Measurements from ENCODE around the gene IQGAP2. TPM values are rescaled to one million over a fixed set of nuclear protein-coding genes. Genes with fewer than 3 reads are reported as not detected.
A peak's percentile ranks its signal among the peaks of the same experiment; 100 is the strongest.
"Not testable (repeated sequence)": the region's sequence is repeated elsewhere in the genome, so short reads cannot be mapped to it uniquely, and the experiment has no call there.

Gene IQGAP2
- total and polyA plus RNA-seq, 2 donors = 20.7 to 33.3 TPM

DNA sequence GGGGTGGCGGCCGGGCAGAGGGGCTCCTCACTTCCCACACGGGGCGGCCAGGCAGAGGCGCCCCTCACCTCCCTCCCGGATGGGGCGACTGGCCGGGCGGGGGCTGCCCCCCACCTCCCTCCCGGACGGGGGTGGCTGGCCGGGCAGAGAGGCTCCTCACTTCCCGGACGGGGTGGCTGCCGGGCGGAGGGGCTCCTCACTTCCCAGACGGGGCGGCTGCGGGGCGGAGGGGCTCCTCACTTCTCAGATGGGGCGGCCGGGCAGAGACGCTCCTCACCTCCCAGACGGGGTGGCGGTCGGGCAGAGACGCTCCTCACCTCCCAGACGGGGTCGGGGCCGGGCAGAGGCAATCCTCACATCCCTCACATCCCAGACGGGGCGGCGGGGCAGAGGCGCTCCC, 147.8 kb downstream of the IQGAP2 start:
- 98% methylated on average over 34 of the region's 34 CpGs for WGBS
- not testable (repeated sequence) for H3K36me3 ChIP-seq (ENCODE audit: control insufficient read depth in 2 of 2, insufficient read depth in 2 of 2, low read length in 1 of 2); H3K4me3 ChIP-seq (ENCODE audit: low read length in 2 of 2); DNase-seq (ENCODE audit: low read depth in 6 of 9, low spot score in 9 of 9); H3K9me3 ChIP-seq (ENCODE audit: control insufficient read depth in 2 of 2, insufficient read depth in 1 of 2, low read length in 1 of 2); H3K27me3 ChIP-seq (ENCODE audit: control insufficient read depth in 2 of 2, insufficient read depth in 1 of 2, low read length in 1 of 2); H3K27ac ChIP-seq (ENCODE audit: low read depth in 1 of 2, low read length in 1 of 2)
- peaks cover 0 to 22% of the 10 kb centered on the region in 2 donors for H3K4me1 ChIP-seq (ENCODE audit: control insufficient read depth in 2 of 2, insufficient read depth in 2 of 2, low read length in 2 of 2)

DNA sequence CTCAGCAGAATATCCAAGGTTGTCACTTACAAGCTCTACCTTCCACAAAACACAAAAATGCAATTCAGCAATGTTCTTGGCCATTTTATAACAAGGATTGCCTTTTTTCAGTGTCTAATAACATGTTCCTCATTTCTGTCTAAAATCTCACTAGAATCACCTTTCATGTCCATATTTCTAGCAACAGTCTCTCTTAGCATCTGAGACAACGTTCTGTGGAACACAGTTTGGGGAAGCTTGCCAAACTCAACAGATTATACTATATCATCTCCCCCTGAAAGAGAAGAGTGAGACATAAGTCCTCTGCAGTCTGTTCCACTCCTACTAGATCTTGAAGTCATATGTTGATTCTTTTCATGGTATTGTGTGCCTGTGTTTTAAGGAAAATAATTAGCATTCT, 149.5 kb downstream of the IQGAP2 start:
- peaks cover 0 to 9% of the 10 kb centered on the region in 2 donors for H3K4me1 ChIP-seq (ENCODE audit: control insufficient read depth in 2 of 2, insufficient read depth in 2 of 2, low read length in 2 of 2)
- H3K27me3 ChIP-seq (ENCODE audit: control insufficient read depth in 2 of 2, insufficient read depth in 1 of 2, low read length in 1 of 2) = no peaks in the 10 kb centered on the region
- H3K27ac ChIP-seq (ENCODE audit: low read depth in 1 of 2, low read length in 1 of 2) = no peak overlapping the region
- no peaks in the 10 kb centered on the region for H3K36me3 ChIP-seq (ENCODE audit: control insufficient read depth in 2 of 2, insufficient read depth in 2 of 2, low read length in 1 of 2)
- no peaks in the 10 kb centered on the region for H3K9me3 ChIP-seq (ENCODE audit: control insufficient read depth in 2 of 2, insufficient read depth in 1 of 2, low read length in 1 of 2)
- no peak overlapping the region for H3K4me3 ChIP-seq (ENCODE audit: low read length in 2 of 2)
- no peak for DNase-seq (ENCODE audit: low read depth in 6 of 9, low spot score in 9 of 9)
- WGBS = 43% methylated on average over 1 of the region's 1 CpG

DNA sequence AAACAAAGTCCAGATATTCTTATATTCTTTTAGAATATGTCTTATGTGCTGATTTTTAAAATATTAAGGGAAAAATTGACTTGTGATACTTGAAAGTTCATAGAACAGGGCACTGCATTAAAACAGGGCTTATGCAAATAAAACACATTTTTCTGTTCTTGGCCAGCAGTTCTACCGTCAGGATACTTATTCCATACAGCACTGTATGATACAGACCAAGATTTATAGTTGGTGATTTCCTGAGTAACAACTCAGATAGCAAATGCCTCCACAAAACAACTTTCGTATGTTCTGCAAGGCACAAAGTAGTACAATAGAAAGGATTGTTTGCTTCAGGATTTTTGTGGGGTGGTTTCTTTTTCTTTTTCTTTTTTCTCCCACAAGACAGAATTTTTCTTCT, 150.2 kb downstream of the IQGAP2 start:
- Histone ChIP-seq H3K27ac (ENCODE audit: low read depth in 1 of 2, low read length in 1 of 2) (no peak overlapping the region), H3K36me3 (ENCODE audit: control insufficient read depth in 2 of 2, insufficient read depth in 2 of 2, low read length in 1 of 2) (no peaks in the 10 kb centered on the region), H3K27me3 (ENCODE audit: control insufficient read depth in 2 of 2, insufficient read depth in 1 of 2, low read length in 1 of 2) (no peaks in the 10 kb centered on the region), H3K9me3 (ENCODE audit: control insufficient read depth in 2 of 2, insufficient read depth in 1 of 2, low read length in 1 of 2) (no peaks in the 10 kb centered on the region), H3K4me1 (ENCODE audit: control insufficient read depth in 2 of 2, insufficient read depth in 2 of 2, low read length in 2 of 2) (peaks cover 0 to 2% of the 10 kb centered on the region in 2 donors), H3K4me3 (ENCODE audit: low read length in 2 of 2) (no peak overlapping the region)
- no peak for DNase-seq (ENCODE audit: low read depth in 6 of 9, low spot score in 9 of 9)
- 94% methylated on average over 2 of the region's 2 CpGs for WGBS

DNA sequence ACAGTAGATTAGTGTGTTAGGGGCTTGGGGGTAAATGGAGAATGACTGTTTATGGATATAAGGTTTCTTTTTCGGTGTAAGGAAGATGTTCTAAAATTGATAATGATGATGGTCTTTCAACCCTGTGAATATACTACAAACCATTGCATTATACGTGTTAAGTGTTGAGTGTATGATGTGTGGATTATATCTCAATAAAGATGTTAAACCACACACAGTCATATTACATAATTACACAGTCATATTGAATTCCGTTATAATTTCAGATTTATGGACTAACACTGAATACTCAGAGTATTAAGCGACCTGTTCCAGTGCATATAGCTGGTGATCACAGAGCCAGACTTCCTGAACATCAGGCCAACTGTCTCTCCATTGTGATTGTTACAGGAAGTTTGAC, 152.0 kb downstream of the IQGAP2 start:
- no peaks in the 10 kb centered on the region for H3K27me3 ChIP-seq (ENCODE audit: control insufficient read depth in 2 of 2, insufficient read depth in 1 of 2, low read length in 1 of 2)
- no peaks in the 10 kb centered on the region for H3K4me1 ChIP-seq (ENCODE audit: control insufficient read depth in 2 of 2, insufficient read depth in 2 of 2, low read length in 2 of 2)
- H3K4me3 ChIP-seq (ENCODE audit: low read length in 2 of 2) = no peak overlapping the region
- H3K36me3 ChIP-seq (ENCODE audit: control insufficient read depth in 2 of 2, insufficient read depth in 2 of 2, low read length in 1 of 2) = no peaks in the 10 kb centered on the region
- H3K27ac ChIP-seq (ENCODE audit: low read depth in 1 of 2, low read length in 1 of 2) = no peak overlapping the region
- DNase-seq (ENCODE audit: low read depth in 6 of 9, low spot score in 9 of 9) = no peak
- H3K9me3 ChIP-seq (ENCODE audit: control insufficient read depth in 2 of 2, insufficient read depth in 1 of 2, low read length in 1 of 2) = no peaks in the 10 kb centered on the region
- WGBS = 95% methylated on average over 4 of the region's 4 CpGs

DNA sequence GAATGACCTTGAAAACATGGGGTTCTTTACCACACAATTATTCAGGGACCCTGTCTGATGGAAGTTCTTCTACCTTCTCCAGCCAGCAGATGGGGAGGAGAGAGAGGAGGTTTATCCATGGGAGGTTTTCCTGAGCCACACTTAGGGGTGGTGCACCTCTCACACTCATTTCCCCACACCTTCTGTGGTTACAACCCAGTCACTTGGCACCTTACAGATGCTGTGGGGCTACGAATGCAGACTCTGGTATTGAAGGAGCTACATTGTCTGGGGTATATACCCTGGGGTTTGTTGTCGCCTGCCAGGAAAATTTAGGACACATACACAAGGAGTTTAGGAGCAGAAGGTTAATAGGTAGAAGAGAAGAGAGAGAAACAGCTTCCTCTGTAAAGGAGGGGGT, 152.6 kb downstream of the IQGAP2 start:
- no peak for DNase-seq (ENCODE audit: low read depth in 6 of 9, low spot score in 9 of 9)
- no peak overlapping the region for H3K27ac ChIP-seq (ENCODE audit: low read depth in 1 of 2, low read length in 1 of 2)
- WGBS = 91% methylated on average over 2 of the region's 2 CpGs

DNA sequence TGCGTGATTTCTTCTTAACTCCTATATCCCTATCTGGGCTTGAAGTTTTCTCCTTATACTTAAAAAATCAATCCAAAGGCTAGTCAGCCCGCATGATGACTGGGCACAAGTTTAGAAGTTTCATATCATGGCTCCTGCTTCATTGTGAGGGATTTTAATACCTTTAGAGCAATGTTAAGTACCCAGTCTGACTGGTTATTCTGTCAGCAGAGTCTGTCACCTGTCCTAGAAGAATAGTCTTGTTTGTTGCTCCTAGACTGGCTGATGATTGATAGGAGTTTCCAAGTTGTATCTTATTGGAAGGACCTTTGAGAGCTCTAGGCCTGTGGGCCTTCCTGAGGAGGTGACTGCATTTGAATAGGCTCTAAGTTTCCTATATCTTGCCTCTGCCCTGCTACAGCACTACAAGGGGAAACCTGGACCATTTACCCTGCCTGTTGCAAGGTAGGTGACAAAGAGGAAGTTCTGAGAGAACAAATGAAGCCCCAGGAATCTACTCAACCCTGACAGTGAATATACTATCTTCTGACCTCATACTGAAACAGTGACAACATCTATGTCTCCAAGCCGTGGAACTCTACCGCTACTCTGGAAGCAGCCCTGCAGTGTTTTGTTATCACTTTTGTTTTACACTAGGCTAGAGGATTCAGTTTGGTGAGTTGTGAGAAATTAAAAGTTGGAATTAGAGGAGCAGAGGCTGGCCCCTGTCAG, 153.6 kb downstream of the IQGAP2 start:
- no peak overlapping the region for H3K4me3 ChIP-seq (ENCODE audit: low read length in 2 of 2)
- H3K36me3 ChIP-seq (ENCODE audit: control insufficient read depth in 2 of 2, insufficient read depth in 2 of 2, low read length in 1 of 2) = no peaks in the 10 kb centered on the region
- H3K4me1 ChIP-seq (ENCODE audit: control insufficient read depth in 2 of 2, insufficient read depth in 2 of 2, low read length in 2 of 2) = no peaks in the 10 kb centered on the region
- no peaks in the 10 kb centered on the region for H3K27me3 ChIP-seq (ENCODE audit: control insufficient read depth in 2 of 2, insufficient read depth in 1 of 2, low read length in 1 of 2)
- no peak overlapping the region for H3K27ac ChIP-seq (ENCODE audit: low read depth in 1 of 2, low read length in 1 of 2)
- no peaks in the 10 kb centered on the region for H3K9me3 ChIP-seq (ENCODE audit: control insufficient read depth in 2 of 2, insufficient read depth in 1 of 2, low read length in 1 of 2)
- DNase-seq (ENCODE audit: low read depth in 6 of 9, low spot score in 9 of 9) = peak in 1 of 9 donors; percentile 18
- WGBS = 93% methylated on average over 4 of the region's 4 CpGs

More for the DNA sequence above, 152.6 kb downstream of the IQGAP2 start:
- H3K36me3 ChIP-seq (ENCODE audit: control insufficient read depth in 2 of 2, insufficient read depth in 2 of 2, low read length in 1 of 2) = no peaks in the 10 kb centered on the region
- no peak overlapping the region for H3K4me3 ChIP-seq (ENCODE audit: low read length in 2 of 2)
- H3K4me1 ChIP-seq (ENCODE audit: control insufficient read depth in 2 of 2, insufficient read depth in 2 of 2, low read length in 2 of 2) = no peaks in the 10 kb centered on the region
- no peaks in the 10 kb centered on the region for H3K9me3 ChIP-seq (ENCODE audit: control insufficient read depth in 2 of 2, insufficient read depth in 1 of 2, low read length in 1 of 2)
- H3K27me3 ChIP-seq (ENCODE audit: control insufficient read depth in 2 of 2, insufficient read depth in 1 of 2, low read length in 1 of 2) = no peaks in the 10 kb centered on the region

DNA sequence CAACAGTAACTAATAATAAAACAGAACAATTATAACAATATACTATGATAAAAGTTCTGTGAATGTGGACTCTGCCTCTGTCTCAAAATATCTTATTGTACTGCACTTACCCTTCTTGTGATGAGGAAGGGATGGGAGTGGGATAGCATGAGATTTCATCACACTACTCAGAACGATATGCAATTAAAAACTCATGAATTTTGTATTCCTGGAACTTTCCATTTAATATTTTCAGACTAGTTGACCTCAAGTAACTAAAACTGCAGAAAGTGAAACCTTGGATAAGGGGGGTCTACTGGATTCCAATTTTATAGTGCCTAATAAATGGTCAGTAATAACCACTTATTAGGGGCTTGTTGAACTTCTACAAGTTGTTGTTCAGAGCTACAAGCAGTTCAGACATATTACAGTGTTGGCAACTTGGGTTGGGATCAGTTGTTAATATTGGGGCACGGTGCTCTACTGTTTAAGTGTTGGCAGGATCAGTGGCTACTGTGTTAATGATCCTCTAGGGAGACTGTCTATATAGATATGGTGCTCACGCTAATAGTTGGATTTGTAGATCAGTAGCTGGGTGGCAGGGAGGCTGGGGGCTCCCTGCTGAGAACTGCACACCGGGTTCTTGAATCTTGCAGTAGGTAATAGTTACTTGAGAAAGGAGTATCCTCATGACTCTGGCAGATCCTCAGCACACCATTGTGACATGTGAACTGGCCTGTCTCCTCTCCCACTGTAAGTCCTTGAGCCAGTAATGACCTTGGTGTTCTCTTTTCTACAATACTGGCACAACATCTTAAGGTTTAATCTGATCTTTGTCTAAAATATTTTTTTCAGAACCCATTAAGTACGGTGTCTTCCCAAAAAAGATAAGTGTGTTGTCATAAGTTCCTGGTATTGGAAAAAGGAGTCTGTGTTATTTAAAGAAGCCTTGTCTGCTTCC, 158.1 kb downstream of the IQGAP2 start:
- no peak for DNase-seq (ENCODE audit: low read depth in 6 of 9, low spot score in 9 of 9)
- no peak overlapping the region for H3K27ac ChIP-seq (ENCODE audit: low read depth in 1 of 2, low read length in 1 of 2)
- WGBS = 97% methylated on average over 5 of the region's 5 CpGs

DNA sequence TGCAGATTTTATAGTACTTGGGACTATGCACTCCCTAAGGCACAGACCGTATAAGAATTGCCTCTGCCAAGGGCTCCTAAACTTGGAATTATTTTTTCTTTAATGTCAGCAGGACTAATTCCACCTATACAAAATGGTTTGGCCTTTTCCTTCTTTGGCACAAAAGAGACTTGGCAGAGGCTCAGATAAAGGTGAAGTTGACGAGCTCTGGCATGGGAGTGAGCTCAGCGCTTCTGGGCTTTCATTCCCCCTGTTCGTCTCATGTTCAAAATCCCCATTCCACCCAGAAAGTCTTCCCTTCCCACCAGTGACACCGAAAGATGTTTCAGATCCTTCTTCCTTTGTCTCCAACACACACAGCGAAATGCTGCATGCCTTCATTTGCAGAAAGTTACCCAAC, 158.9 kb downstream of the IQGAP2 start:
- no peak for DNase-seq (ENCODE audit: low read depth in 6 of 9, low spot score in 9 of 9)
- no peaks in the 10 kb centered on the region for H3K4me1 ChIP-seq (ENCODE audit: control insufficient read depth in 2 of 2, insufficient read depth in 2 of 2, low read length in 2 of 2)
- H3K36me3 ChIP-seq (ENCODE audit: control insufficient read depth in 2 of 2, insufficient read depth in 2 of 2, low read length in 1 of 2) = peaks cover 0 to 4% of the 10 kb centered on the region in 2 donors
- no peak overlapping the region for H3K4me3 ChIP-seq (ENCODE audit: low read length in 2 of 2)
- H3K27me3 ChIP-seq (ENCODE audit: control insufficient read depth in 2 of 2, insufficient read depth in 1 of 2, low read length in 1 of 2) = no peaks in the 10 kb centered on the region
- H3K9me3 ChIP-seq (ENCODE audit: control insufficient read depth in 2 of 2, insufficient read depth in 1 of 2, low read length in 1 of 2) = no peaks in the 10 kb centered on the region
- H3K27ac ChIP-seq (ENCODE audit: low read depth in 1 of 2, low read length in 1 of 2) = no peak overlapping the region
- WGBS = 95% methylated on average over 6 of the region's 6 CpGs

More for the DNA sequence above, 158.1 kb downstream of the IQGAP2 start:
- H3K36me3 ChIP-seq (ENCODE audit: control insufficient read depth in 2 of 2, insufficient read depth in 2 of 2, low read length in 1 of 2) = peaks cover 0 to 4% of the 10 kb centered on the region in 2 donors
- no peaks in the 10 kb centered on the region for H3K27me3 ChIP-seq (ENCODE audit: control insufficient read depth in 2 of 2, insufficient read depth in 1 of 2, low read length in 1 of 2)
- H3K4me3 ChIP-seq (ENCODE audit: low read length in 2 of 2) = no peak overlapping the region
- H3K4me1 ChIP-seq (ENCODE audit: control insufficient read depth in 2 of 2, insufficient read depth in 2 of 2, low read length in 2 of 2) = no peaks in the 10 kb centered on the region
- no peaks in the 10 kb centered on the region for H3K9me3 ChIP-seq (ENCODE audit: control insufficient read depth in 2 of 2, insufficient read depth in 1 of 2, low read length in 1 of 2)

DNA sequence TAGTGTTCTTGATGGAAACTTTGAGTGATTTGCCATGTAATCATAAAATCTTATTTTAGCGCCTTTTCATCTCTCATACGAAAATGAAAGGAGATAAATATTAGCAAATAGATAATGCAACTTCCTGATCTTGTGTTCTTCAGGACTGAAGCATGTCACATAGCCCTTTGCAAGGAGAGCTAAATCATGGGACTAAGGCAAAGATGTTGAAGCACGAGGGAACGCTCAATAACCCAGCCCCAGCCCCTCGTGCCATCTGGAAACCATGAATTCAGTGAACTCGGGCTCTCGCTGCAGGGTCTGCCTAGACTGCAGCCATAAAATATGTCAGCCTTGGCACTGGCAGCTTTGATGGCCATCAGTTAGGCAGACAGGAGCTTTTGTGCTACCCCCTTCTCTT, 161.9 kb downstream of the IQGAP2 start:
- WGBS = 97% methylated on average over 7 of the region's 7 CpGs
- Histone ChIP-seq H3K4me3 (ENCODE audit: low read length in 2 of 2) (no peak overlapping the region), H3K27ac (ENCODE audit: low read depth in 1 of 2, low read length in 1 of 2) (no peak overlapping the region), H3K9me3 (ENCODE audit: control insufficient read depth in 2 of 2, insufficient read depth in 1 of 2, low read length in 1 of 2) (no peaks in the 10 kb centered on the region), H3K27me3 (ENCODE audit: control insufficient read depth in 2 of 2, insufficient read depth in 1 of 2, low read length in 1 of 2) (no peaks in the 10 kb centered on the region), H3K4me1 (ENCODE audit: control insufficient read depth in 2 of 2, insufficient read depth in 2 of 2, low read length in 2 of 2) (no peaks in the 10 kb centered on the region), H3K36me3 (ENCODE audit: control insufficient read depth in 2 of 2, insufficient read depth in 2 of 2, low read length in 1 of 2) (peaks cover 0 to 4% of the 10 kb centered on the region in 2 donors)
- no peak for DNase-seq (ENCODE audit: low read depth in 6 of 9, low spot score in 9 of 9)

Data from thymus (tissue), 11 donors.